Measurements from ENCODE around the gene MKNK1.
A peak's percentile ranks its signal among the peaks of the same experiment; 100 is the strongest.

MKNK1 gene

GRCh38 chr1:46618754-46619415, 14.8 kb upstream of the MKNK1 start:
- no peak for DNase-seq

- DNase-seq, result no peak
Observed at GRCh38 chr1:46617833-46618232, 13.8 kb upstream of the MKNK1 start.

- DNase-seq, result no peak
Observed at GRCh38 chr1:46617108-46617800, 13.2 kb upstream of the MKNK1 start.

- DNase-seq, result peak; percentile 72
Observed at GRCh38 chr1:46616277-46617107, 12.4 kb upstream of the MKNK1 start, which contains the start of gene MOB3C. Gene MOB3C (minus strand): TSS chr1:46616811. CDS start chr1:46613321, 3,490 bp downstream.

- no peak for DNase-seq
Observed at GRCh38 chr1:46615735-46616134, 11.7 kb upstream of the MKNK1 start.

GRCh38 chr1:46615088-46615487, 11.0 kb upstream of the MKNK1 start:
- no peak for DNase-seq

GRCh38 chr1:46614604-46614984, 10.5 kb upstream of the MKNK1 start:
- no peak for DNase-seq

- DNase-seq, result no peak
Observed at GRCh38 chr1:46613661-46614603, 9.9 kb upstream of the MKNK1 start.

GRCh38 chr1:46612937-46613660, 9.0 kb upstream of the MKNK1 start:
- no peak for DNase-seq

GRCh38 chr1:46611691-46612221, 7.7 kb upstream of the MKNK1 start:
- no peak for DNase-seq

GRCh38 chr1:46607345-46608130, 3.5 kb upstream of the MKNK1 start:
- no peak for DNase-seq

GRCh38 chr1:46606255-46606965, 2.3 kb upstream of the MKNK1 start:
- DNase-seq, result no peak

- no peak for DNase-seq
Observed at GRCh38 chr1:46605232-46605631, 1.2 kb upstream of the MKNK1 start.

- DNase-seq, result no peak
Observed at GRCh38 chr1:46603481-46603857, 599 bp downstream of the MKNK1 start.

- DNase-seq, result no peak
Observed at GRCh38 chr1:46601257-46602007, 2.6 kb downstream of the MKNK1 start.

- DNase-seq, result no peak
Observed at GRCh38 chr1:46599059-46599970, 4.8 kb downstream of the MKNK1 start.

- no peak for DNase-seq
Observed at GRCh38 chr1:46596846-46597245, 7.2 kb downstream of the MKNK1 start.

- DNase-seq, result no peak
Observed at GRCh38 chr1:46596036-46596435, 8.0 kb downstream of the MKNK1 start.
